Islet of Langerhans (tissue), 1 donor: ENCODE data around the gene MDM2.

Experiments used
- FAIRE-seq: peaks from one replicate; lab custom pipeline; 2011; peaks lifted over from hg19 to GRCh38; lab: Jason Lieb, UNC

MDM2 gene

DNA sequence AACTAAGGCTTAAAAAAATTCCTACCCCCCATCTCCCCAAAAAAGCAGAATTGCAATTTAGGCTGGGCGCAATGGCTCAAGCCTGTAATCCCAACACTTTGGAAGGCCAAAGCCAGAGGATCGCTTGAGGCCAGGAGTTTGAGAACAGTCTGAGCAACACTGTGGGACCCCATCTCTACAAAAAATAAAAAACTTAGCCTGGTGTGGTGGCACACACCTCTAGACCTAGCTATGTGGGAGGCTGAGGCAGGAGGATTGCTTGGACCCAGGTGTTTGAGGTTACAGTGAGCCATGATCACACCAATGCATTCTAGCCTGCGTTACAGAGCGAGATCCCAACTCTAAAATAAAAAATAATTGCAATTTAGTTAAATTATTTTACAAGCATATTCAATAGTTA is 70.9 kb downstream of the MDM2 start:
- no peak for FAIRE-seq

DNA sequence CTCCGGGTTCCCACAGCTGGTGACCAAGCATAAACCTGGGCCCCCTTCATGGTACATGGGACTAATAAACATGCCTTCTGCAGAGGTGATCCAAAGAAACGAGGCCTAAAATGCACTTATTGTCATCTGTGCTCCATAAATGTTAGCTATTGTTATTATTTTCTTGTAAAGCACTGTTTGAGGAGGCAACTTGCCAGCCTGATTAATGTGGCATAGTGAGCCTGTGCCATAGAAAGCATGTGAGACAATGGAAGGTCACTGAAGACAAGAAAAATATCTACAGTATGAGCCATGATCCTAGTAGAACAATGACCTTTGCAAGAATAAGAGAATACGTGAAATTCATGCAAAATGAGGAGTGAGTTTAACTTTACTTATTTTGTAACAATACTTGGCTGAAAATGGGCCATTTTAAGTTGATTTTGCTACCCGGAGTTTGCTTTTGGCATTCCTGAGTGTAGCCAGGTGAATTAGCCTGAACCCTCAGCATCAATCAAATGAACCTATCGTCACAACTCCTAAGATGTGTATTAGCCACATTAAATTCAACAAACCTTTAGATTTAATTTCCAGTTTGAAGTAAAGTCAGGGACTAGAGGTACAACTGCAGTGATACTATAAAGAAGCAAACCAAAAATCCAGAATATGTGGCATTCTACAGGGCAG is 72.8 kb downstream of the MDM2 start:
- FAIRE-seq: no peak

DNA sequence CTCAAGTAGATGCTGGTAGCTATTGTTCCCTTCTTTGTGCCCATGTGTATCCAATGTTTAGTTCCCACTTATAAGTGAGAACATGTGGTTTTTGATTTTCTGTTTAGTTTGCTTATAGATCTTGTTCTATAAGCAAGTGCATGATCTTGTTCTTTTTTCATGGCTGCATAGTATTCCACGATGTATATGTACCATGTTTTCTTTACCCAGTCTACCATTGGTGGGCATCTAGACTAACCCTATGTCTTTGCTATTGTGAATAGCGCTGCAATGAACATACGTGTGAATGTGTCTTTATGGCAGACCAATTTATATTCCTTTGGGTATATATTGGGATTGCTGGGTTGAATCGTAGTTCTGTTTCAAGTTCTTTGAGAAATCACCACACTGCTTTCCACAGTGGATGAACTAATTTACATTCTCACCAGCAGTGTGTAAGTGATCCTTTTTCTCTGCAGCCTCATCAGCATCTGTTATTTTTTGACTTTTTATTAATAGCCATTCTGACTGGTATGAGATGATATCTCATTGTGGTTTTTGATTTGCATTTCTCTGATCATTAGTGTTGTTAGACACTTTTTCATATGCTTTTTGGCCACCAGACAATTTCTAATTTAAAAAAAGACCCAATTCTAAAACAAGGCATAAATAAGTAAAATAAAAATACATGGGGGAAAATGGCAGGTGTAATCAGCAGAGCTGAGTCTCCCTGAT is 74.4 kb downstream of the MDM2 start:
- no peak for FAIRE-seq

DNA sequence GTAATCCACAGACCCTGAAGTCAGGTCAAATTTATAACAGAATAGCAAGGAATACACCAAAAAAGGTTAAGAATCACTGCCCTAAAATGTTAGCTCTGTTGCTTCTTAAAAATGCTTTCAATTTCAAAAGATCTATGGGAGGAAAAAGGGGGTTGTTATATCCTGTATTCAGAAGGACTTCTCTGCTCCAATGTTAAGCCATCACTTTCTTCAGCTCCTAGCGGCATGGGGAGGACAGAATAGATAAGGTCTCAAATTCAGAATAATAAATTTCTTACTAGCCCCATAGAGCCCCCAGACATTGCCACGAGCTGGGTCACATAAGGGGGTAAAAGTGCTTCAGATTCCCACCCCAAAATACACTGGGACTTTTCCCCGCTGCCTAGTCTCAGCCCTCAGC is 75.2 kb downstream of the MDM2 start:
- no peak for FAIRE-seq

DNA sequence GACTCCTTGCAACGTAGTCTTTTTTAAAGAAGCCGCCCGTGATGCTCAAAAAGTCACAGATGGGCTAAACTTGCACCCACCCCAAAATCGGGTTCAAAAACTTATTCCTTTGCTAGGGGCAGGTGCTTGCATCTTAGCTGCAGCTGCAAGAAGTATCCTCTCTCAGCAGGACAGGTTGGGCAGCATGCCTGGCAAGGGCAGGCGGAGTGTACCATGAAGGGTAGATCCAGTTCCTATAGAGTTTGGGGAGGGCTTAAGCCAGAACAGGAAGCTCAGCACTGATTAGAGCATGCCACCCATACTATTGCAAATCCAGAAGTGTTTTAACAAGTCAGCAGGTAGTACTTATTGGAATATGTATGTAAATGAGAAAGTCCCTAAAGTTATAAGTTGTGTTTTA is 76.3 kb downstream of the MDM2 start:
- FAIRE-seq: no peak

DNA sequence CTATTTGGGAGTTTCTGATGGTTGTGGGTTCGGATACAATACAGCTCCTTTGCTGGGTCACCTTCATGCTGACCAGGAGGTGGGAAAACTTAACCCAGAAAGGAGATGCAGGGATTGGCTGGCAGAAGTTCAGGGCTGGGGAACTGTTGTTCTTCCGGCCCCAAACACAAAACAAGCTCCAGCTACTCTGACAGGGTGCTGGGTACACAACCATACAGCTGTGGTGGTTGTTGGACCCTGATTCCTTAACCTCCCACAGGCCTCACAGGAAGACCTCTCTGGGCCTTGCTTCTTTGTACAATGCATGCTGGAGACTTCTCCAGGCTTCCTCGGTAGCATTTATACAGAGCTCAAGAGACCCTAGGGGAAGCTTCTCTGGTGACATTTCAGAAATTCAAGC is 77.4 kb downstream of the MDM2 start:
- FAIRE-seq: no peak

DNA sequence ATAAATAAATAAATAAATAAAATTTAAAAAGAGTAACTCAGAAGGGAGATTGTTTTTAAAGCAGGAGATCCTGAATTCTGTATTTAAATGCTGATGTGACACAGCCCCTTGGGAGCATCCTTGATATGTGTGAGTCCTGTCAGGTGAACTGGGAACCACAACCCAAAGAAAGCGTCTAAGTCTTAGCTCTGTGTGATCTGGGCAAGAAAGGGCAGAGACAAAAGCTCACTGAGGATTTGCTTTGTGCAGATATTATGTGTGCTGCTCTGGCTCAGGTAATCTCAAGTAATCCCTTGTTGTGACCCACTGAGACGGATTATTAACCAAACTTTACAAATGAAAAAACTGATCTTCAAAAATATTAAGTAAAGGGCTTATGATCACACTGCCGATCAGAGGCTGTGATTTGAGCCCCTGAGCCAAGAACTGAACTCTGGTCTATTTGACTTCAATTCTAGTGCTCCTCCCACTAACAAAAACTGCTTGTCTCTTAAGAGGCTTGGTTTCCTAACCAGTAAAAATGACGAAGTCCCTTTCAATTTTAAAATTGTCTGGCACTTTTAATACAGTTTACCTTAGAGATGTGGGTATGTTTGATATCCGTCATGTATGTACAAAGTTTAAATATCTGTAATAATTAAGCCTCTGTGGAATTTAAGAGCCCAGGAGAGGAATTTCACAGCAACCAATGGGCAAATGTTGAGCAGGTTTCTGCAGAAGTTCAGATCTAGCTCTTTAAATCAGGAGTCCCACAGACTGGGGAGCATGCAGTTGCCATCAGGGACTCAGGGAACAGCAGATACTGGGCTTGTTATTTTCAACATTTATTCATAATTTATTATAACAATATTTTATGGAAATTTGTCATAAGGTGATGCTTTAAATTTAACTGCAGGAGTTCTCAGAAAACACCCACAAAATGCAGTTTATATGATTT is 78.9 kb downstream of the MDM2 start:
- no peak for FAIRE-seq

DNA sequence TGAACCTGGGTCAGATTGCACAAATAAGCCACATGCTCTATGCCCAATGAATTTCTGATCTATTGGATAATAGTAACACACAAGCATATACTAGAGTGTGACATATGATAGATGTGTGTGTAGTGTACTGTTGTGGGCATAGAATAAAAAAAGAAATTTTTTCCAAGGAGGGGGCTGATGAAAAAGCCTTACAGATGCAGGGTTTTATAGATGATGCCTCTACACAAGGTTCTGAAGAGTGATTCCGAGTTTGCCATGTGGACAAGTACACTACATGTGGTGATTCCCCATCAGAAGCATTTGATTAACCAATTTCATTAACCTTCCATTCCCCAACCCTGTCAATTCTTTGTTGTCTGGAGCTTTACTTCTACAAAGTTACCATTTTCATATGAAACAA is 79.7 kb downstream of the MDM2 start:
- FAIRE-seq: no peak

DNA sequence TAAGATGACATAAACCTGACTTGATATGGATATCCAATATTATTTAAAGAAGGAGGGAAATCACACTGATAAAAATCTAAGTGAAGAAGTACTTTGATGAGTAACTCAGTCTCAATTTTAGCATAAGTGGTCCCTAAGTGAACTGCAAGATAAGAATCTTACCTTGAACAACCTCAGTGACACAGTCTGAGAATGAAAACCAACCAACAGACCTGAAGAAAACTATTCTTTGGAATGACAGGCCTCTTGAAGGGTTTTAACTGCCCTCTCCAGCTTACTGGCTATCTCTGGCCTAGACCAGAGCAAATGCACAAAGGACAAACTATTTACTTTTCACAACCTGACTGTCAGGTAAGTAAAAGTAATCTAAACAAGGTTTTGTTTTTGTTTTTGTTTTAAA is 80.3 kb downstream of the MDM2 start:
- FAIRE-seq: no peak

DNA sequence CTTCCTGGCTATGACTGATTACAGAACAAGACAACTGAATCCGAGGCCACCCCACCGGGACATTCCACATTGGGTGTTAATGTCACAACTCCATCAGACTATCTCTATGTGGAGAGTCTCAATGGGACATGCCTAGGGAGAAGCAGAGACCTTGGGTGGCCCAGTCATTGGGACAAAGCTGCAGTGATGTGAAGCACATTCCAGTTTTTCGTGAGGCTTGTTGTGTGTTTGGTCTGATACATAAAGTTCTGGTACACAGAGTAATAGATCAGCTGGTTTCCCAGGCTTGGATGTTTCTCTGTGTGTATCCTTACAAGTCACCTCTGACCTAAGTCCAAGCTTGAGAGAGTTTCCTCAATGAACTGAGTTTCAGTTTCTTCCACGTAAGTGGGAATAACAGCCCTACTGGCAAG is 82.7 kb downstream of the MDM2 start:
- no peak for FAIRE-seq

DNA sequence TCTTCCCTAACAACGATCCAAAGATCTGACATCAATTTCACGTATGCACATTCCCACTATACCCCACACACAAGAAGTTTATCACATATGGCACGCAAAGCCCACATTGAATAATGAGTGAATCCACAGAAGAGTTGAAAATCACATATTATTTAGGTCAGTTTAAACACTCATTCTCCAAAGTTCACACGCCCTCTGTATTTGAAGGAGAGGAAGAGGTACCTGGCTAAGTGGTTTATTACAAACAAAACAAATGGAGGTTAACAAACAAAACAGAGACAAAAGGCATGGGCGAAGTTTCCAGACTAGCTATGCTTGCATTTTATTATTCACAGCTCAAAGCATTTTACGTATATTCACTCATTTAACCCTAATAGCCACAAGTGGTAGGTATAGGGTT is 83.2 kb downstream of the MDM2 start:
- no peak for FAIRE-seq

DNA sequence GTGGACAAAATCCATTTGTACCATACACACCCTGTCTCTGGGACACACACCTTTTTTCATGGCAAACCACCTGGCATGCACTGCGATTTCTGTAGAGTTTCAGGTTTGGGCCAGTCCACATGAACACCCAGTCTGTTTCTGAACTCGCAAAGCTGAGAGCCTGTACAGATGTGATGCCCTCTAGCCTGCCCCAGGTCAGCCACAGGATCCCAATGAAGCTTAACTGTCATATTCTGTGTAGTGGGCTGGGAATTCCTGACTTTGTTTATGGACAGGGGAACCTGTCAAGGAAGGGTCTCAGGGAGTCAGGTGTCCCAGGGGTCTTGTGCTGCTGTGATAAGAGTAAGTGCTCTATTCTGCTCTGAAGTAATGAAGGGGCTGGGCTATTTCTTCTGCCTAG is 85.2 kb downstream of the MDM2 start:
- FAIRE-seq: no peak

DNA sequence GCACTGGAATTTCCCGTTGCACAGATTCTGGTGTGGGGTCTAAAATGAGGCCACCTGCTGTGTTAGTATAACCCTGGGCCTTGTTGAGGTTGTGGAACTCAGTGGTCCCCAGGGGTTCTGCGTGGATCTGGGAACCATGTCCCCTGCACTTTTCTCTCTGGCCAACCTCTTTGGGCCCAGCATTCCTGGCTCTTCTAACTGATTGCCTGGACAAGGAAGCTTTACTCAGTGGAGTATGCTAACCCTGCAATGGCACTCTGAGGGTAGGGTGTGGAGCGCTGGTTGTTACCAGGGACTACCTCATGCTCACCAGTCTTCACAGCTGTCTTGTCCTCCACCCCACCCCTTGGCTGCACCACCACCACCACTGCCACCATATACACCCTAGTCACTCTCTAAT is 85.8 kb downstream of the MDM2 start:
- no peak for FAIRE-seq

DNA sequence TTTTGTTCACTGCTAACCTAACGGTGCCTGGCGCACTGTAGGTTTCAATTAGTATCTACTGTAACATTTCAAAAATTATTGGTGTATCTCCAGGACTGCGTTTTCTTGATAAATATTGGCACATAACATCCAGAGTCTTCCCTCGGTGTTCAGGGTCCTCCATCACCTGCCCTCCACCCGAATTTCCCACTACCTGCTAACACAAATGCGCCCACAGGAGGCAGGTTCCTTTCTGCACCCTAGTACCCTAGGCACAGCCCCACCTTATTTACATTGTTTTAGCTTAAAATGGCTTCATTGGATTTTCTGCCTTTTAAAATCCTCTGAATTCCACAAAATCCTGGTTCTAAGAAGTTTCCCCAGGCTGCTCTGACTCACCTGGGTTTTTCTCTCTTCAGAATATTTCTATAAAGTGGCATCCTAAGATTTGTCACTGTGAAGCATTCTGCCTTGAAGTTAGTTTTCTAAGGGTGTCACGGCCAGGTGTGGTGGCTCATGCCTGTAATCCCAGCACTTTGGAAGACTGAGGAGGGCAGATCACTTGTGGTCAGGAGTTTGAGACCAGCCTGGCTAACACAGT is 86.4 kb downstream of the MDM2 start:
- FAIRE-seq: no peak

DNA sequence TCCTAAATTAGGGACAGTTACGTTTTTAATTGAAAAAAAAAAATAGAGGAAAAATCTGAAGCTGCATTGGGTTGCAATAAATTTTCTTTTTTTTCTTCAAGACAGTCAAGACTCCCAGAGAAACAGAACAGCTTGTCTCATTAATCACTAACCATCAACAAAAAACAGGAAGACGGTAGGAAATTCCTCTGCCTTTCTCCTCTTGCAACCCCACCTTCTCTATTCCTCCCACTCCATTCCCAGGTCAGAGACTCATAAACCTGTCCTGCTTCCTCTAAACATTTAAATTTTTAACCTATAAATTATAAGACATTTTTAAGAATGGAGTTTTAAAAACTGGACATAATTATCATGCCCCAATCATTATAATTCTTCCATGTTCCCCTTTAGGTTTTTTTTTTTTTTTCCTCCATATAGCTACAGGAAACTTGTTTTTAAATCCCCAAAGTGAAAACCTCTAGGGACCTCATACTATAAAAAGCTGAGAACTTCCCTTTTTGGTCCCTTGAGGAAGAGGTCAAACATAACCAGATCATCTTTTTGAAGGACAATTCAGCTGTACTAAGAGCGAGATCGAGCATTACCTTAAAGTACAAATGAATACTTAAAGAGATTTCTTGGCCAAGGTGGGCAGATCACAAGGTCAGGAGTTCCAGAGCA is 89.0 kb downstream of the MDM2 start:
- FAIRE-seq: no peak

DNA sequence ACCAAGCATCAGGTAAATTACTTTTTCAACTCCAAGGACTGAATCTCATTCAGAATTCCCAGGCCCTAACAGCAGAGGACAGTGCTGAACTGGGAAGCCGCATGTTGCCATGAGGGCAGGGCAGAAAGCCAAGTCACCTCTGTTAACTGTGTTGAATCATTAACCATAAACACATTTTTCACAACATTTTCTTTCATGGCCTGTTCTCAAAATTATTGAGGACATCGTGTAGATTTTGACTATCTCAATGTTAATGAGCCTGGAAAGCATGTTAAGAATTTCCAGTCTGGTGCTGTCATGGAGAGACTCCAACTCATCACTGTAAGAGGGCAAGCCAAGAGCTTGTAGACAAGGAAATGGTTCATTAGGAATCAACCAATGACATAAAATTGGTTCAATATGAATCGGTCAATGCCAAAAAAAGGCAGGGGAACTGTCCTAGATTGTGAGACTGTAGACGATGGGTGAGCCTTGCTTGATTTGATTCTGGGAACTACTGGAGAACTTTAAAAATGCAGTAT is 91.3 kb downstream of the MDM2 start:
- peak; percentile 66 for FAIRE-seq

DNA sequence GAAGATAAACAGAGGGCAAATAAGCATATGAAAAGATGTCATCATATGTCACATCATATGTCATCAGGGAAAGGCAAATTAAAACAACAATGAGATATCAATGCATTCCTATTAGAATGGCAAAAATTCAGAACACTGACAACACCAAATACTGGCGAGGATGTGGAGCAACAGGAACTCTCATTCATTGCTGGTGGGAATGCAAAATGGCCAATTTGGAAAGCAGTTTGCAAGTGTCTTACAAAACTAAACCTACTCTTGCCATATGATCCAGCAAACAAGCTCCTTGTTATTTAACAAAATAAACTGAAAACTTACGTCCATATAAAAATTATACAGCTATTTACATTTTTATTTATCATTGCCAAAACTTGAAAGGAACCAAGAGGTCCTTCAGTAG is 92.3 kb downstream of the MDM2 start:
- no peak for FAIRE-seq
